ENCODE results near the gene GNE.
"Not testable (repeated sequence)": the region's sequence is repeated elsewhere in the genome, so short reads cannot be mapped to it uniquely, and the experiment has no call there.

The GNE gene

DNA sequence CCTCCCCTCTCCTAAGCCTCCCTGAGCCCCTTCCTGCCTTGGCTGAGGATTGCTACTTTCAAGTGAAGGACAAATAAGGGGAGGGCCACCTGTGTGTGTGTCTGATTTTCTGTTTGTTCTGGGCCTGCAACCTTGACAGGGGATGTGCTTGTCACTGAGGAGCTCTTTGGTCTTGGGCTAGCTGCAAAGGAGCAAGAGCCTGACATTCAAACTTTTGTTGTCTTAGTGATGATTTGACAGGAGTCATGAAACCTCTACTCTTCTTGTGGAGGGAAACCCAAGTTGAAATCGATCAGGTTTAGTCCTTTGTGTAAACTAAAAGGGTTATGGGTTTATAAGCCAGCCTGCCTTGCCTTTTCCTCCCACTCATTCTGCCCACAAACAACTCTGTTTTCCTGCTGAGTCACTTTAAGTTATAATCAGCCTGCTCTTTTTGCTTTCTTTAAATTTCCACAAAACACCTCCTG lies 50.7 kb downstream of the GNE start:
- DNase-seq (ENCODE audit: low read depth in 2 of 2): no peak

DNA sequence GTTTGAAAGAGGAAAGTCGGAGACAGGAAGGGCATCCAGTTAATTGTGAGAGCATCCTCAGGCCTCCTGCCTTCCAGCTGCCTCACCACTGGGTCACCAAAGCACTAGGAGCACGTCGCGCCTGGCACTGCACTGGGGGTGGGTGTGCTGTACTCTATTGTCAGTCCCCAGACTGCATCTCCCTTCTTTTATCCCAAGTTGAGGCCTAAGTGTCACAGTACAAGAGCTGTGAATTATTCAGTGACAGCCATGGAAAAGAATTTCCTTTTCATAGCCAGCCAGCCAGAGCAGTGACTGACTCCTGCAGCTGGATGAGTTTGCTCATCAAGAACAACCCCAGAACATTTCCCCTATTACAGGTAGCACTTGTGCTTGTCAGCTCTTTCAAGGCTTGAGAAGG lies 51.2 kb downstream of the GNE start:
- DNase-seq (ENCODE audit: low read depth in 2 of 2): no peak

DNA sequence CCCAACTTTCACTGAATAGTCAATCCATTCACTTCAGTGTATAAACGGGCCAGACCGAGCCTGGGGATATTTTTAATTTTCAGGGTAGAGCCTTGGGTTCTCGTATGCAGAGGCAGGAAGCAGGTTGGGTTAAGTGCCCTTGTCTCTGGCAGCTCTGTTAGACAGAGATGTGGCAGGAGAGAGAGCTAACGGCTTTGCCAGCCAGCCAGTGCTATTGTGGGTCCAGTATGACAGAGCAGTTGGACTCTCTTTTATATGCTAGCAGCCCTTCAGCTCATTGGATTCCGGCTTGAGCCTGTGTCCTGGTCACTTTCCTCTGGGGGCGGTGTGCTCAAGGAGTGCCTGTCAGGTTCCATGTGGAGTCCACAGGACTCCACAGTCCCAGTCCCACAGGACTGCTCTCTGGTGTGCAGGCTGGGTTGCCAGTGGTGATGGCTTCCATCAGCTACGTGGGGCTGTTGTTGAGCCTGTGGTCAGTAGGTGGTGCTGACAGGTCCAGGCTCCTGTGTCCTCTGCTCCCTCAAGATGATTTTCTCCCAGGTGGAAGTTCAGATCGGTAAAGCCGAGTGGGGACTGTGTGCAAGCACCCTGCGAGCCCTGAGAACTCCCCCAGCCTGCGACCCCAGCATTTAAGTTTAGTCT lies 53.2 kb downstream of the GNE start:
- DNase-seq (ENCODE audit: low read depth in 2 of 2): no peak

DNA sequence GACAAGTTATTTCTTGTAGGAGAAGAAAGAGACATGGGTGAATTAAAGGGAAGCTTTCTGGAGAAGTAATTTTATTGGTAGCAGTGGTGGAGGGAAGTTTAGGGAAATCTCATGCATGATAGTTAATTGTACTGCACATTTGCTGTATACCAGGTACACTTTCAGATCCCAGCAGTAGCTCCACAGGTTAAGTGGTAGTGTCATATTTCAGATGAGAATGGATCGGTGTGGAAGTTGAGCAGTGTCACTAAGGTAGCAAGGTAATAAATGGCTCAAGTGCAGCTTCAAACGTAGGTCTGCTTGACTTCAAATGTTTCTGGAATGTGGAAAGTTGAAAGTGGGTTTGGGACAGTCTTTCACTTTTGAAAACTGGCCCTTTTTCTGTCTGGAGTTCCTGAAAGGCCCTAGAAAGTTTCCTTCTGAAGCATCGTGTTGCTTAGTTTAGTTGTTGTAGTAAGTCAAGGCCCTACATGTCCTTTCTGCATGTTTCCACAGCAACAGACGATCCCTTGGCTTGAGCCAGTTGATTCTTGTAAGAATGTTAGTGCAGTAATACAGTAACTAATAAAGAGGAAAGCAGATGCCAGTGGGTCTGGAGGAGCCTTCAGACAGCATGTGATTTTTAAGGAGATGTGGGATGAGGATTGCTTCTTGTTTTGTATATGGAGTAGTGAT lies 63.8 kb downstream of the GNE start:
- DNase-seq (ENCODE audit: low read depth in 2 of 2): no peak

DNA sequence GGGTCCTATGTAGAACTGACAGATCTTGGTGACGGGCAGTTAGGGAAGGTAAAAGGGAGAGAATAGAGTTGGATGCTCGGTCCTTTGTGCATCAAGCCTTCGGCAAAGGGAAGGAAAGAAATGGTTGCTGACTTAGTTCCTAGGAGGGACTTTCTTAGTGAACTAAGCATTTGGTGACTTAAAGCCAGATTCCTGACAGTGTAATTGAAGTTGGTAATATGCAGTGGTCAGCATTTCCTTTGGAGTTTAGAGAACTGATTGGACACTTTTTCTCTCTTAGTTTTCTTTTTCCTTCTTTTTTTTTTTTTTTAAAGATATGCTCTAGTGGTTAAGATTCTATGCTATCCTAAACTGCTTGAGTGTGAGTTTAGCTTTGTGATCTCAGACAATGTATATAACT lies 65.2 kb downstream of the GNE start:
- DNase-seq (ENCODE audit: low read depth in 2 of 2): no peak

DNA sequence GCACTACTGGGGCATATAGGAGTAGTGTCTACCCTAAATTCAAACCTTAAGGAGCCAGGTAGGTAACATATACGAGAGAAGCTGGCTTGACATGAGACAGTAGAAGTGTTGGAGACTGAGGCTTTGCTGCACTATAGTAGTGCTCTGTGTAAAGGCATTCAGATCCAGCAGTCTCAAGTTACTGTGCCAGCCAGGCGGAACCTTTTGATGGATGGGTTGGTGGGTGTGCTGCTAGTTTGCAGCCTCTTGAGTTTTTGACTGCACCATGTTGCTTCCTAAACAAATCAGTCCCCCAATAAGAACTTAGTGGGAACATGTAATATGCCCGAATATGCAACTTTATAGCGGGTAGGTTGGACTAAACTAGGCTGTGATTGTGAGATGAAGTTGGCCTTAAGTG lies 66.1 kb downstream of the GNE start:
- DNase-seq (ENCODE audit: low read depth in 2 of 2): no peak

DNA sequence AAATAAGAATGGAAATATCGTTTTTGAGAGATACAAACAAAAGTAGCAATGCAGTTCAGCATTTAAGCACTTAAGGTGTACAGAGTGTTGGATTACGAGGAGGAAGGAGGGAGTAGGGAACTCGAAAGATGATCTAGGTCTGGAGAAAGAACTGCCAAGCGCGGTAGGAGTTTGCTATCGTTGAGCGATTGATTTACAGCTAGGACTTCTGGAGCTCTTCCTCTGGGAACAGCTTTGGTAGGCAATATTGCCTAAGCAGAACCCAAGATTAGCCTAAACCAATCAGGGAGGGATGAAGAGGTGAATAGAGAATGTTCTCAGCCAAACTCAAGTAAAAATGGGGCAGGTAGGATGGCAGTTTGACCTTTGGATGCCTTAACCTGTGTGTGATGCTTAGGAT lies 66.6 kb downstream of the GNE start:
- no peak for DNase-seq (ENCODE audit: low read depth in 2 of 2)

DNA sequence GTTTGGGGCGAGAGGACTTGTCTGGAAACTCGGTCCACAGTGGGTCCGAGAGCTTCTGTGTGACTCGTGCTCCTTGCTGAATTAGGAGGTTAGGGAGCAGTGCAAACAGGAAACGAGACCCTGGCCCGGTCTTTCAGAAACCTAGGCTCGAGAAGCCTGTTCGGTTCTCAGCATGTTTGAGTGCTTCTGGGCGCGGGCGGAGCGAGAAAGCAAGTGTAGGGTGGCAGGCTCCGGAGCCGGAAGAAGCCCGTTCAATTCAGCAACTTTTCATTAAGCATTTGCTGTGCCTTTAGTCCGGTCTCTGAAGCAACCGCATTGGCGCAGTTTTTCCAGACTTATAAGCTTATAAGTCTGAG lies 67.0 kb downstream of the GNE start:
- DNase-seq (ENCODE audit: low read depth in 2 of 2): no peak

DNA sequence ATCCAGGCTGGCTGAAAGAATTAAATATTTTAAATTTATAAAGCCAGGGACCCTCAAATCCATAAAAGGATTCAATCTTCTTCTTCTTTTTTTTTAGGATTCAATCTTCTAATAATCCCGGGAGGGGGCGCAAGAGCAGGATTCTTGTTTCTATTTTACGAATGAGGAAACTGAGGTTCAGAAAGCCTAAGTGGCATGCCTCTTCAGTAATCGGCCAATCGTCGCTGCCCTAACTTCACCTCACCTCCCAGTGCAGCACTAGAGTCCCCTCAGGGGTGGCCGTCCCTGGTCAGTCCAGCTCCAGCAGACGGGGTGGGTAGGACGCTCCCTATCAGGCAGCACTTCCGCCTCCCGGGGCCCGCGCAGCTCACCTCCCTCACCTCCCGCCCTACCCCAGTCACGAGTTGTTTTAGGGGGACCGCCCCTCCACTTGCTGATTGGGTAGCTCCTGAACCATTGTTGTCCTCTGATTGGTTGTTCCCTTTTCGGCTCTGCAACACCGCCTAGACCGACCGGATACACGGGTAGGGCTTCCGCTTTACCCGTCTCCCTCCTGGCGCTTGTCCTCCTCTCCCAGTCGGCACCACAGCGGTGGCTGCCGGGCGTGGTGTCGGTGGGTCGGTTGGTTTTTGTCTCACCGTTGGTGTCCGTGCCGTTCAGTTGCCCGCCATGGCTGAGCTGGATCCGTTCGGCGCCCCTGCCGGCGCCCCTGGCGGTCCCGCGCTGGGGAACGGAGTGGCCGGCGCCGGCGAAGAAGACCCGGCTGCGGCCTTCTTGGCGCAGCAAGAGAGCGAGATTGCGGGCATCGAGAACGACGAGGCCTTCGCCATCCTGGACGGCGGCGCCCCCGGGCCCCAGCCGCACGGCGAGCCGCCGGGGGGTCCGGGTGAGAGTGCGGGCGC lies 67.6 kb downstream of the GNE start, which contains the start of gene CLTA:
Gene CLTA, plus strand, starts transcription at position 534 of the 902 bp plus-strand sequence. Its CDS starts 136 bp downstream, at position 670.
- peak; percentile 95 to 96 for DNase-seq (ENCODE audit: low read depth in 2 of 2)

DNA sequence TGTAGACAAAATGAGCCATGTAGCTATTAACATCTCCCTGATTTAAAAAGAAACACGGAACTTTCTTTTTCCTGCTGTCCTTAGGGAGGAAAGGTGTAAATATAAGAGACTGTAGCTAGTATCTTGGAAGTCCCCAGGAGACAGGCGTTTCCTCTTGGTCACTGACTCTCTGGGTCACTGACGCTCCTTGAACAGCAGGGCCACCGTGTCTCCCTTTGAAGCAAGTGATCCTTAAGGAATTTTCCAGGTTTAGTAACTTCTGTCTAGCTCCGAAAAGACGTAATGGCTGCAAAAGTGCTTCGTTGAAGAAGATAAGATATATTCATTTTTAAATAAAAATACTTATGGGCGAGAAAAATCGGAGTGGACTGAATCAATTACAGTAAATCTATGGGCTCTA lies 68.3 kb downstream of the GNE start:
- no peak for DNase-seq (ENCODE audit: low read depth in 2 of 2)

DNA sequence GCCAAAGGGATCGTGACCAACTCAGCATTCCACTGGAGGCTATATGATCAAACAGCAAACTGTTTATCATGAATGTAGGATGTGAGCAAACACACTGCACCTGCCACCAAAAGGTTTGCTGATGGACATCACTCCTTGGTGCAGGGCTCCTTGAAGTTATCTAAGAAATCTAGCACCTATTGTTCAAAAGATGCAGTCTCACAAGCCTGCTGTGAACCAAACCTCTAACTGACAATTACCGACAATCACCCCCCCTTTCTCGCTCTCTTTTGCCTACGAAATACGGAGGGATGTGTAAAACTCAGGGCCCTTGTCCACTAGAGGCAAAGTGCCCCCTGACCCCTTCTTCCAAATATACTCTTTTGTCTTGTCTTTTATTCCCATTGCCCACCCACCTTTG lies 70.0 kb downstream of the GNE start:
- DNase-seq (ENCODE audit: low read depth in 2 of 2): no peak

DNA sequence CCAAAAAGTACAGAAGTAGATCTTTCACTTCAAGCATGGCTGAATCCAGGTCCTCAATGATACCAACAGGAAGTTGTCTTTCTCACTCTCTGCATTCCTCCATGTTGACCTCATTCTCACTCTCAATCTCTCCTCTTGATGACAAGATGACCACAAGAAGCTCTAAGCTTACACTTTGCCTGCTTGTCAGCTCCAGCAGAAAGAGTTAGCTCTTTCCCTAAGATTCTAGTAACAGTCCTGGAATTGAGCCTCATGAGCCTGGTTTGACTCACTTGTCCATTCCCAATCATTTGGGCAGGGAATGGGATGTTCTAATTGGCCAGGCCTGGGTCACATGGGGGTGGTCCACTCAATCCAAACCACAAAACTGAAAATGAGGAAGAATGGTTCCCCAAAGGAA lies 70.8 kb downstream of the GNE start:
- DNase-seq (ENCODE audit: low read depth in 2 of 2): peak; percentile 84 to 88

DNA sequence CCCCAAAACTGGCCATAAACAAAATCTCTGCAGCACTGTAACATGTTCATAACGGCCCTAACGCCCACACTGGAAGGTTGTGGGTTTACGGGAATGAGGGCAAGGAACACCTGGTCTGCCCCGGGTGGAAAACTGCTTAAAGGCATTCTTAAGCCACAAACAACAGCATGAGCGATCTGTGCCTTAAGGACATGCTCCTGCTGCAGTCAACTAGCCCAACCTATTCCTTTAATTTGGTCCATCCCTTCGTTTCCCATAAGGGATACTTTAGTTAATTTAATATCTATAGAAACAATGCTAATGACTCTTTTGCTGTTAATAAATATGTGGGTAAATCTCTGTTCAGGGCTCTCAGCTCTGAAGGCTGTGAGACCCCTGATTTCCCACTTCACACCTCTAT lies 78.0 kb downstream of the GNE start:
- DNase-seq (ENCODE audit: low read depth in 2 of 2): not testable (repeated sequence)

DNA sequence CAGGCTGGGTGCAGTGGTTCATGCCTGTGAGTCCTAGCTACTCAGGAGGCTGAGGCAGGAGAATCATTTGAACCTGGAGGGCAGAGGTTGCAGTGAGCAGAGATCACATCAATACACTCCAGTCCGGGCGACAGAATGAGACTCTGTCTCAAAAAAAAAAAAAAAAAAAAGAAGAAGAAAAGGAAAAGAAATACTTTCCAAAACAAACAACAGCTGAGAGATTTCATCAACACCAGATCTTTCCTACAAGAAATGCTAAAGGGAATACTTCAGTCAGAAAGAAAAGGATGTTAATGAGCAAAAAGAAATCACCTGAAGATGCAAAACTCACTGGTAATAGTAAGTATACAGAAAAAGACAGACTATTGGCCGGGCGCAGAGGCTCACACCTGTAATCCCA lies 80.7 kb downstream of the GNE start:
- no peak for DNase-seq (ENCODE audit: low read depth in 2 of 2)

DNA sequence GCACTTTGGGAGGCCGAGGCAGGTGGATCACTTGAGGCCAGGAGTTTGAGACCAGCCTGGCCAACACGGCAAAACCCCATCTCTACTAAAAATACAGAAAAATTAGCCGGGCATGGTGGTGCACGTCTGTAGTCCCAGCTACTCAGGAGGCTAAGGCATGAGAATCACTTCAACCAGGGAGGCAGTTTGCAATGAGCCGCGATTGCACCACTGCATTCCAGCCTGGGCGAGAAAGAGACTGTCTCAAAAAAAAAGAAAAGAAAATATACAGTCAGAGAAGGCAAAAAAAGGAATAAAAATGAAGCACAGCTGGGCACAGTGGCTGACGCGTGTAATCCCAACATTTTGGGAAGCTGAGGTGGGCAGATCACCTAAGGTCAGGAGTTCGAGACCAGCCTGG lies 81.8 kb downstream of the GNE start:
- DNase-seq (ENCODE audit: low read depth in 2 of 2): not testable (repeated sequence)

DNA sequence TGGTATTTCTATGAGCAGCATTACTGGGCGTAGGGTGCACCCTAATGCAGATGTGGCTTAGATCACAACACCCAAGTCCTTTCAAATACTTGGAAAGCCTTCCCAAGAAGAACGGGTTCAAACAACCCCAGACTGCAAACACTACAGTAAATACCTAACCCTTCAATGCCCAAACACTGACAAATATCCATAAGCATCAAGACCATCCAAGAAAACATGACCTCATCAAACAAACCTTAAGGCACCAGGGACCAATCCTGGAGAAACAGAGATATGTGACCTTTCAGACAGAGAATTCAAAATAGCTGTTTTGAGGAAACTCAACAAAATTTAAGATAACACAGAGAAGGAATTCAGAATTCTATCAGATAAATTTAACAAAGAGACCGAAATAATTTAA lies 83.0 kb downstream of the GNE start:
- DNase-seq (ENCODE audit: low read depth in 2 of 2): not testable (repeated sequence)

DNA sequence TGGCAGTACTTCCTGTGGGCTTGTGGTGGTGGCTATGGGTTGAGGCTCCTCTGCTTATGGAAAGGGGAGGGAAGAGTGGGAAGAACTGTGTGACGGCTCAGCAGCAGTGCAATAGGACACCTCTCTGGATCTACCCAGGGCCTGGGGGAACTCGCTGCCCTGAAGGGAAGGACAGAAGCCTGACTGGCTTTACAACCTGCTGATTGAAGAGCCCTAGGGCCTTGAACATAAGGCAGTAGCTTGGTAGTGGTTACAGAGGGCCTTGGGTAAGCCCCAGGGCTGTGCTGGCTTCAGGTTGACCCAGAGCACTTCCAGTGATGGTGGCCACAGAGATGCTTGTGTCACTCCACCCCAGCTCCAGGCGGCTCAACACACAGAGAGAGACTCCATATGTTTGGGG lies 83.5 kb downstream of the GNE start:
- no peak for DNase-seq (ENCODE audit: low read depth in 2 of 2)

DNA sequence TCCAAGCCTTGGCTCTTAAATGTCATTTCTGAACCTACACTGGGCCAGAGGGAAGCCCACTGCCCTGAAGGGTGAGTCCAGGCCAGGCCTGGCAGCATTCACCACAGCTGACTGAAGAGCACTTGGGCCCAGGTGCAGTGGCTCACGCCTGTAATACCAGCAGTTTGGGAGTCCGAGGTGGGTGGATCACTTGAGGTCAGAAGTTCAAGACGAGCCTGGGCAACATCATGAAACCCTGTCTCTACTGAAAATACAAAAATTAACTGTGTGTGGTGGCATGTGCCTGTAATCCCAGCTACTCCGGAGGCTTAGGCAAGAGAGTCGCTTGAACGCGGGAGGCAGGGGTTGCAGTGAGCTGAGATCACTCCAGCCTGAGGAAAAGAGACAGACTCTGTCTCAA lies 84.0 kb downstream of the GNE start:
- no peak for DNase-seq (ENCODE audit: low read depth in 2 of 2)

DNA sequence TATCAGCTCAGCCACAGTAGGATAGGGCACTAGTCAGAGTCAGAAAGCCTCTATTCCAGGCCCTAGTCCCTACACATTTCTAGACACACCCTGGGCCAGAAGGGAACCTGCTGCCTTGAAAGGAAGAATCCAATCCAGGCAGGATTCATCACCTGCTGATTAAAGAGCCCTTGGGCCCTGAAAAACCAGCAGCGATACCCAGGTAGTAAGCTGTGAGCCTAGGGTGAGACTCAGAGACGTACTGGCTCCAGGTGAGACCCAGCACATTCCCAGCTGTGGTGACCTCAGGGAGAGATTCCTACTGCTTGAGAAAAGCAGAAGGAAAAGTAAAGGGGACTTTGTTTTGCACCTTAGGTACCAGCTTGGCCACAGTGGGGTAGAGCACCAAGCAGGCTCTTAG lies 84.4 kb downstream of the GNE start:
- no peak for DNase-seq (ENCODE audit: low read depth in 2 of 2)

DNA sequence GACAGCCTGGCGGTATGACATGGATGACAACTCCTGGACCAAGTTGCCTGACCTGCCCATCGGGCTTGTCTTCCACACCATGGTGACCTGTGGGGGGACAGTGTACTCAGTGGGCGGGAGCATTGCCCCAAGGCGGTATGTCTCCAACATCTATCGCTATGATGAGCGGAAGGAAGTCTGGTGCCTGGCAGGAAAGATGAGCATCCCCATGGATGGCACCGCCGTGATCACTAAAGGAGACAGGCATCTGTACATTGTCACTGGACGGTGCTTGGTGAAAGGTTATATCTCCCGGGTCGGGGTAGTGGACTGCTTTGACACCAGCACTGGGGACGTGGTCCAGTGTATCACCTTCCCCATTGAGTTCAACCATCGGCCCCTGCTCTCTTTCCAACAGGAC lies 87.7 kb downstream of the GNE start:
- no peak for DNase-seq (ENCODE audit: low read depth in 2 of 2)

DNA sequence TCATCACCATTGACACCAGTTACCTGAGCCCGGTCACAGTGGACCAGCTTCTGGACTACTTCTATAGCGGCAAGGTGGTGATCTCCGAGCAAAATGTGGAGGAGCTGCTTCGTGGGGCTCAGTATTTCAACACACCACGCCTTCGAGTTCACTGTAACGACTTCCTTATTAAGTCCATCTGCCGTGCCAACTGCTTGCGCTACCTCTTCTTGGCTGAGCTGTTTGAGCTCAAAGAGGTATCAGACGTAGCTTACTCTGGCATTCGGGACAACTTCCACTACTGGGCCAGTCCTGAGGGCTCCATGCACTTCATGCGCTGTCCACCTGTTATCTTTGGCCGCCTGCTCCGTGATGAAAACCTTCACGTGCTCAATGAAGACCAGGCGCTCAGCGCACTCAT lies 88.5 kb downstream of the GNE start:
- DNase-seq (ENCODE audit: low read depth in 2 of 2): no peak

DNA sequence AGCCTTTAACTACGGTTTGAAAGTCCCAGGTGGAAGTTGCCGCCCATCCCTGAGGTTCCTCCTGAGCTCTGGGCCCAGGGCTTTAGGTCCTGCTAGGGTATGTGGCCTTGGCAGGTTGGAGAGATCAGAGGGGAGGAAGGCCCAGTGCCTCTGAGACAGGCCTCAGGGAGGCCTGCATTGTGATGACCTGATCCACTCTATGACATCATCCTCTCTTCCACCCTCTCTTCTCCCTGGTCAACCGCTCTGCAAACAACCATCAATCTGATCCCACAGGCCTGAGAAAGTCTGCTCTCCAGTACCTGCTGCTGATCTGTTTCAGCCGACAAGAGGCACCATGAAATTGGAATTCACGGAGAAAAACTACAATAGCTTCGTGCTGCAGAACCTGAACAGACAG lies 89.1 kb downstream of the GNE start, which contains the start of gene CCIN:
Gene CCIN, plus strand, starts transcription at position 223 of the 400 bp plus-strand sequence. Its CDS starts 115 bp downstream, at position 338.
- no peak for DNase-seq (ENCODE audit: low read depth in 2 of 2)
